K562 (cell line): ENCODE measurements around the gene RSPH9. TPM values are rescaled to one million over a fixed set of nuclear protein-coding genes. Genes with fewer than 3 reads are reported as not detected.

Experiments used
- ATAC-seq: fragments of 200-7000 bp; cut with Tn5 transposase; 3 replicates; pipeline ENCODE4 v1.9.1; 2020; ENCODE audit warnings: moderate library complexity
- BruUV-seq: library from RNA; stranded (reverse); fragments of 400-500 nt; replicated peaks from 2 replicates; lab custom pipeline; 2021; lab: Mats Ljungman, UMichigan
- CTCF ChIA-PET: fragments of 300-600 bp; formaldehyde crosslinking; extraction: SDS; loops from one replicate; lab custom pipeline; 2021; ENCODE audit warnings: low intra/inter-chr PET ratio; lab: Yijun Ruan, JAX
- POLR2A ChIA-PET: fragments of 300-600, 350-650 bp; sonication (Branson Sonifier 250); formaldehyde crosslinking; extraction: SDS; loops from one replicate; lab custom pipeline; 2021; ENCODE audit warnings: antibody characterized with exemption, inconsistent platforms; lab: Yijun Ruan, JAX
- DNase-seq, 4 experiments: peaks; one replicate each; pipeline versions ENCODE4 v3.0.0 to v3.0.0-alpha.2; 2011 to 2018; ENCODE audit warnings: low spot score in 3 of 4, mixed read lengths in 3 of 4; ENCODE audit errors: extremely low read depth in 1 of 4
- FAIRE-seq: peaks from 2 replicates; lab custom pipeline; 2011; peaks lifted over from hg19 to GRCh38; lab: Jason Lieb, UNC
- H2AFZ ChIP-seq: 2 replicates; pipeline ENCODE4 v1.6.0; 2011; ENCODE audit warnings: low read depth, low read length, control low read depth, inconsistent platforms
- H3K27ac ChIP-seq: fragments of 200-600 bp; 3 replicates; pipeline ENCODE4 v1.8.0; 2011; ENCODE audit warnings: low read depth, mild to moderate bottlenecking, control low read depth, inconsistent platforms, low read length, moderate library complexity, mixed read lengths; ENCODE audit errors: extremely low read depth
- H3K27me3 ChIP-seq, 2 experiments: fragments of 300-600 bp in 1 of 2; 2 replicates in 1 of 2; 3 replicates in 1 of 2; pipeline versions ENCODE4 v1.6.0 to v1.8.0; 2011; ENCODE audit warnings: inconsistent platforms in 2 of 2, low read length in 2 of 2, mild to moderate bottlenecking in 1 of 2, mixed read lengths in 1 of 2, moderate library complexity in 1 of 2; ENCODE audit not compliant: control insufficient read depth in 2 of 2, insufficient read depth in 2 of 2
- H3K36me3 ChIP-seq: fragments of 300-600 bp; 3 replicates; pipeline ENCODE4 v1.8.0; 2011; ENCODE audit warnings: mild to moderate bottlenecking, low read length, inconsistent platforms; ENCODE audit not compliant: control insufficient read depth, insufficient read depth
- H3K4me1 ChIP-seq, 2 experiments: fragments of 200-600 bp in 1 of 2; replicated peaks in 1 of 2; 2 replicates in 1 of 2; 3 replicates in 1 of 2; pipeline versions ENCODE4 v1.5.1 to v1.8.0; 2011; ENCODE audit warnings: inconsistent platforms in 2 of 2, low read length in 2 of 2, mild to moderate bottlenecking in 1 of 2, mixed read lengths in 1 of 2, moderate library complexity in 1 of 2; ENCODE audit not compliant: control insufficient read depth in 2 of 2, insufficient read depth in 2 of 2
- H3K4me2 ChIP-seq: 2 replicates; pipeline ENCODE4 v1.6.1; 2011; ENCODE audit warnings: low read length, control low read depth, inconsistent platforms, mixed read lengths; ENCODE audit not compliant: insufficient read depth
- H3K4me3 ChIP-seq: fragments of 200-600 bp; sonication (generic), shearing (Covaris generic); 2 replicates; pipeline ENCODE4 v1.5.1; 2016; ENCODE audit warnings: control low read depth, inconsistent platforms
- H3K79me2 ChIP-seq: fragments of 200-600 bp; 3 replicates; pipeline ENCODE4 v1.8.0; 2011; ENCODE audit warnings: low read length, inconsistent platforms; ENCODE audit not compliant: control insufficient read depth, insufficient read depth
- H3K9ac ChIP-seq, 2 experiments: 2 replicates each; pipeline versions ENCODE4 v1.6.0 to v1.6.1; 2011; ENCODE audit warnings: low read depth in 2 of 2, low read length in 2 of 2, control low read depth in 1 of 2, inconsistent platforms in 1 of 2, mild to moderate bottlenecking in 1 of 2, mixed read lengths in 1 of 2; ENCODE audit not compliant: insufficient read depth in 1 of 2
- H3K9me1 ChIP-seq: one replicate; pipeline ENCODE4 v1.6.0; 2011; ENCODE audit warnings: inconsistent platforms, mild to moderate bottlenecking, low read length, moderate library complexity; ENCODE audit not compliant: control insufficient read depth, insufficient read depth
- H3K9me3 ChIP-seq: replicated peaks from 2 replicates; pipeline ENCODE4 v1.5.1; 2011; ENCODE audit warnings: low read depth, low read length, inconsistent platforms; ENCODE audit not compliant: control insufficient read depth, insufficient read depth
- H4K20me1 ChIP-seq: replicated peaks from 2 replicates; pipeline ENCODE4 v1.6.1; 2011; ENCODE audit warnings: low read length, inconsistent platforms, mixed read lengths; ENCODE audit not compliant: control insufficient read depth, insufficient read depth
- HDAC1 ChIP-seq, 2 experiments: fragments of 450-650 bp; IDR thresholded peaks; 2 replicates each; pipeline ENCODE4 v1.6.1; 2016 to 2017; ENCODE audit warnings: inconsistent platforms in 1 of 2, mild to moderate bottlenecking in 1 of 2, moderate library complexity in 1 of 2
- NFYB ChIP-seq: IDR thresholded peaks from 2 replicates; pipeline ENCODE4 v1.6.1; 2011; ENCODE audit warnings: mild to moderate bottlenecking, moderate library complexity; ENCODE audit not compliant: insufficient read length; ENCODE audit errors: extremely low read depth
- NUFIP1 ChIP-seq: fragments of 450-650 bp; IDR thresholded peaks from 2 replicates; pipeline ENCODE4 v1.6.1; 2018; ENCODE audit not compliant: partially characterized antibody
- TEAD1 ChIP-seq, 2 experiments: fragments of 450-650 bp in 1 of 2; sonication (generic) in 1 of 2; formaldehyde crosslinking; IDR thresholded peaks; 2 replicates each; pipeline versions ENCODE4 v1.4.0 to v1.8.0; 2020 to 2022; ENCODE audit warnings: mild to moderate bottlenecking in 2 of 2, missing genetic modification reagents in 1 of 2
- TSC22D4 ChIP-seq: fragments of 450-650 bp; IDR thresholded peaks from 2 replicates; pipeline ENCODE4 v1.6.1; 2016; ENCODE audit warnings: missing genetic modification characterization, missing biosample characterization, control low read depth
- ZC3H11A ChIP-seq: IDR thresholded peaks from 2 replicates; pipeline ENCODE4 v1.6.1; 2012; ENCODE audit warnings: low read depth, low read length, improper control_type of control experiment
- ZFP1 ChIP-seq: fragments of 450-650 bp; formaldehyde crosslinking; IDR thresholded peaks from 2 replicates; pipeline ENCODE4 v1.4.0; 2020; ENCODE audit warnings: mild to moderate bottlenecking, mixed read lengths
- ZNF143 ChIP-seq: sonication (generic); formaldehyde crosslinking; IDR thresholded peaks from 2 replicates; pipeline ENCODE4 v1.9.0; 2022; ENCODE audit warnings: mild to moderate bottlenecking, missing genetic modification reagents
- ZNF589 ChIP-seq: fragments of 200-800 bp; sonication (Bioruptor generic); IDR thresholded peaks from 2 replicates; pipeline ENCODE4 v1.6.1; 2016; ENCODE audit warnings: low read depth, missing genetic modification characterization, missing compliant biosample characterization
- WGBS: fragments of 100-300 bp; shearing (Covaris generic); methylation state at CpG from one replicate; pipeline ENCODE4 v1.1.6; 2016; ENCODE audit warnings: low coverage, mixed read lengths; ENCODE audit not compliant: insufficient coverage; ENCODE audit errors: missing lambda C conversion rate; 5-methylcytosine and 5-hydroxymethylcytosine counted together
- in situ Hi-C: fragments of 300-500 bp; cut with MboI; formaldehyde crosslinking; loops from 4 replicates; pipeline ENCODE4 v1.15.0; 2018; ENCODE audit warnings: inconsistent platforms, mixed read lengths
- intact Hi-C: fragments of 100-400 bp; cut with micrococcal nuclease; formaldehyde crosslinking; loops from 2 replicates; pipeline ENCODE4 v1.14.2; 2022
- polyA plus RNA-seq, 8 experiments: library from polyadenylated mRNA; depleted of rRNA in 4 of 8; stranded (reverse) in 5 of 8; unstranded in 3 of 8; fragments of >200 nt; fragmentation: Nextera tagmentation in 2 of 8; fragmentation: Illumina TruSeq in 1 of 8; extraction: Ambion mirVana in 2 of 8; extraction: Trizol in 1 of 8; gene quantifications; 2 replicates each; pipeline versions ENCODE4 v1.2.1 to v1.2.3, GENCODE V29; 2011 to 2014; ENCODE audit warnings: inconsistent platforms in 1 of 8, missing spikeins in 1 of 8
- total RNA-seq, 7 experiments: library from RNA; depleted of rRNA in 6 of 7; stranded (reverse); fragments of >200 nt in 6 of 7; fragmentation: Illumina TruSeq in 2 of 7; extraction: Trizol in 2 of 7; gene quantifications; 2 replicates each; pipeline versions ENCODE4 v1.2.1 to v1.2.3, GENCODE V29; 2011 to 2021; ENCODE audit warnings: low replicate concordance in 1 of 7
- TF ChIP-seq, protein P1 (sequence below): fragments of 450-650 bp; IDR thresholded peaks from 2 replicates; pipeline ENCODE4 v1.6.1; 2016; ENCODE audit warnings: low read depth, mild to moderate bottlenecking, moderate library complexity
- TF ChIP-seq, protein P2 (sequence below), 2 experiments: fragments of 450-650 bp; IDR thresholded peaks; 2 replicates each; pipeline ENCODE4 v1.6.1; 2016; ENCODE audit warnings: mild to moderate bottlenecking in 2 of 2, borderline replicate concordance in 1 of 2, low read depth in 1 of 2, moderate library complexity in 1 of 2

RSPH9 gene
- total and polyA plus RNA-seq, 9 of the 15 experiments (the other 6 are each of a cell fraction or from before 2014, with no cell fraction given): 0.05 to 0.60 (median 0.39) TPM; not detected in 6

DNA sequence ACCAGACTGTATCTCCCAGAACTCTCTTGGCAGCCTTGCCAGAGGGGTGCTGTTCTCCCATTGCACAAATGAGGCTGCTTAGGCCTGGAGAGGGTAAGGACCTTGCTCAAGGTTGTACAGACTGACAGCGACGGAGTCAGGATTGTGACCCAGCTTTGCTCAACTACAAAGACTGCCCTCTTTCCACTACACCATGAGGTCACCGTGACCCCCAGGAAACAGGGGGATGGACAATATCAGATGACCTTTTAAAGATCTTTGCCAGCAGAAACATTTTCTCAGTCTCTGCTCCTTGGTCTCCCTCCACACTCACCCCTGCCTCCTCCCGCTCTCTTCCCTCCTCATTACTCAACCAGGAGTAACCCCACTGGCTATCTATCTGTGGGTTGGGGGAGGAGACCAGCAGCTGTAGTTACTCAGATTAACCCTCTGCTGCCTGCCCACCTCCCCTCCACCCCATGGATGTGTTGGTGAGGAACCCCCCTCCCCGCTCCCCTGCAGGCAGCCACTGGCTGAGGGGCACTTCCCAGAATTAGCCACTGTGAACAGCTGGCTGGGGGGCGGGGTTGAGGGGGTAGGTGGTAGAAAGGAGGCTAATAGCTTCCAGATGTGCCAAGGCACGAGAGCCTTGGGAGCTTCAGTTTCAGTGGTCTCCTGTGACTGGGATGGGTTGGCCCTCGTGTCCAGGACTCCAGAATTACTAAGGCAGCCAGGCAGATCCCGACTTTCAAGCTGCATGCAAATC, 69.6 kb downstream of the RSPH9 start:
- DNase-seq: peak; percentile 73 to 85 (median 80)
- ATAC-seq: peak; percentile 73
- Histone ChIP-seq H3K27me3 (no peaks in the 10 kb centered on the region), H3K9ac (no peak overlapping the region; a peak in 1 of 4 replicates), H3K36me3 (no peaks in the 10 kb centered on the region), H3K9me1 (no peaks in the 10 kb centered on the region), H3K79me2 (no peaks in the 10 kb centered on the region), H2AFZ (peak overlapping the region; percentile 34; the same call in 1 of the 2 replicates), H3K9me3 (no peaks in the 10 kb centered on the region), H3K27ac (no peak overlapping the region; the same call in 2 of the 3 replicates), H3K4me1 (peaks cover 28 to 29% of the 10 kb centered on the region in 2 experiments), H4K20me1 (no peaks in the 10 kb centered on the region), H3K4me2 (peak overlapping the region; percentile 28; the same call in 1 of the 2 replicates), H3K4me3 (no peak overlapping the region)
- ChIA-PET CTCF (no interaction called here), POLR2A (interaction anchor here (0.5 to 3.4 kb wide), 12 partner anchors 9 to 533 kb away, joined by 3 to 17 read pairs (median 4); partner anchors contain the start of gene GTPBP2)
- intact Hi-C loops (no loop called here), in situ Hi-C loops (no loop called here)
- peak; percentile 69 for FAIRE-seq
- 13% methylated on average over 9 of the region's 9 CpGs for WGBS
- no TSS peak for BruUV-seq
- TF ChIP-seq NFYB: no peak
- 0 out of 4 replicates have a peak, but pooled peaks of 1 of the 2 experiments have one; percentile 53 for TF ChIP-seq TEAD1 (CRISPR knock-in tag; IDR thresholded peaks at IDR 0.05)
- 0 out of 4 replicates have a peak, but pooled peaks of 1 of the 2 experiments have one; percentile 28 for TF ChIP-seq HDAC1 (IDR thresholded peaks at IDR 0.05)
- TF ChIP-seq ZNF589 (CRISPR knock-in tag): peak; percentile 79
- TF ChIP-seq ZC3H11A: no peak
- TF ChIP-seq NUFIP1: no peak
- TF ChIP-seq, protein P1, sequence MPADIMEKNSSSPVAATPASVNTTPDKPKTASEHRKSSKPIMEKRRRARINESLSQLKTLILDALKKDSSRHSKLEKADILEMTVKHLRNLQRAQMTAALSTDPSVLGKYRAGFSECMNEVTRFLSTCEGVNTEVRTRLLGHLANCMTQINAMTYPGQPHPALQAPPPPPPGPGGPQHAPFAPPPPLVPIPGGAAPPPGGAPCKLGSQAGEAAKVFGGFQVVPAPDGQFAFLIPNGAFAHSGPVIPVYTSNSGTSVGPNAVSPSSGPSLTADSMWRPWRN: peak; percentile 42; the same call in 1 of the 2 replicates
- no peak for TF ChIP-seq ZFP1
- TF ChIP-seq, protein P2, sequence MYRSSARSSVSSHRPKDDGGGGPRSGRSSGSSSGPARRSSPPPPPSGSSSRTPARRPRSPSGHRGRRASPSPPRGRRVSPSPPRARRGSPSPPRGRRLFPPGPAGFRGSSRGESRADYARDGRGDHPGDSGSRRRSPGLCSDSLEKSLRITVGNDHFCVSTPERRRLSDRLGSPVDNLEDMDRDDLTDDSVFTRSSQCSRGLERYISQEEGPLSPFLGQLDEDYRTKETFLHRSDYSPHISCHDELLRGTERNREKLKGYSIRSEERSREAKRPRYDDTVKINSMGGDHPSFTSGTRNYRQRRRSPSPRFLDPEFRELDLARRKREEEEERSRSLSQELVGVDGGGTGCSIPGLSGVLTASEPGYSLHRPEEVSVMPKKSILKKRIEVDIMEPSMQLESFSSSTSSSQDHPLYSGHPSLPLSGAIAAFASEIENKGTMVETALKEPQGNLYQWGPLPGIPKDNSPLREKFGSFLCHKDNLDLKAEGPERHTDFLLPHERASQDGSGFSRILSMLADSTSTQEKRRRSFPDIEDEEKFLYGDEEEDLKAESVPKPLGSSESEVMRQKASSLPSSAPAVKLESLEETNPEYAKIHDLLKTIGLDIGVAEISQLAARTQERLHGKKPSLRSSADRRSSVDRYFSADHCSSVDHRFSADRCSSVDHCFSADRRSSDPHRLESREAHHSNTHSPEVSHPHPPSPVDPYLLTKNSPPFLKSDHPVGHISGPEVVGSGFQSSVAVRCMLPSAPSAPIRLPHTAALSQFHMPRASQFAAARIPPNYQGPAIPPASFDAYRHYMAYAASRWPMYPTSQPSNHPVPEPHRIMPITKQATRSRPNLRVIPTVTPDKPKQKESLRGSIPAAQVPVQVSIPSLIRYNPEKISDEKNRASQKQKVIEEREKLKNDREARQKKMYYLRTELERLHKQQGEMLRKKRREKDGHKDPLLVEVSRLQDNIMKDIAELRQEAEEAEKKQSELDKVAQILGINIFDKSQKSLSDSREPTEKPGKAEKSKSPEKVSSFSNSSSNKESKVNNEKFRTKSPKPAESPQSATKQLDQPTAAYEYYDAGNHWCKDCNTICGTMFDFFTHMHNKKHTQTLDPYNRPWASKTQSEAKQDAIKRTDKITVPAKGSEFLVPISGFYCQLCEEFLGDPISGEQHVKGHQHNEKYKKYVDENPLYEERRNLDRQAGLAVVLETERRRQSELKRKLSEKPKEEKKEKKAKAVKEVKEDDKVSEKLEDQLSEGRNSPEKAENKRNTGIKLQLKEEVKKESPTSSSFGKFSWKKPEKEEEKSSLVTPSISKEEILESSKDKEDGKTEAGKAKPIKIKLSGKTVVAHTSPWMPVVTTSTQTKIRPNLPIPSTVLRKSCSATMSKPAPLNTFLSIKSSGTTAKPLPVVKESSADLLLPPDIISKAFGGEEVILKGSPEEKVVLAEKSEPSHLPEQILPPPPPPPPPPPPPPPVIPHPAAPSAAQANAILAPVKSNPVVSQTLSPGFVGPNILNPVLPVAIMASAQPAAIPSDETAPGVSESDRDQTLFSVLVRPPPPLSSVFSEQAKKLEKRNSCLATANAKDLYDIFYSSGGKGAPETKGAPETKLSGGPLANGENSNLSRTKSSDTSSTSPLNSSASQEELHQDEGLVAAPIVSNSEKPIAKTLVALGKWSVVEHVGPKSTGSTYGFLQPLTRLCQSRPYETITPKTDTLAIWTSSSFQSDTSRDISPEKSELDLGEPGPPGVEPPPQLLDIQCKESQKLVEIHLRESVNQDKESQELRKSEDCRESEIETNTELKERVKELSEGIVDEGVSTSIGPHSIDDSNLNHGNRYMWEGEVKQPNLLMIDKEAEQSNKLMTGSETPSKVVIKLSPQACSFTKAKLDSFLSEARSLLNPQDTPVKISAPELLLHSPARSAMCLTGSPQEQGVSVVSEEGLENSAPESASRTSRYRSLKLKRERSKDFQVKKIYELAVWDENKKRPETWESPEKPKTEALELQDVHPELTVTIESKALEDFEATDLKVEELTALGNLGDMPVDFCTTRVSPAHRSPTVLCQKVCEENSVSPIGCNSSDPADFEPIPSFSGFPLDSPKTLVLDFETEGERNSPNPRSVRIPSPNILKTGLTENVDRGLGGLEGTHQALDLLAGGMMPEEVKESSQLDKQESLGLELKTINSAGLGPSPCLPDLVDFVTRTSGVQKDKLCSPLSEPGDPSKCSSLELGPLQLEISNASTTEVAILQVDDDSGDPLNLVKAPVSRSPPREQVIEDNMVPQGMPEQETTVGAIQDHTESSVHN (IDR thresholded peaks at IDR 0.05; ENCODE audit: borderline replicate concordance in 1 of 2, low read depth in 1 of 2): peak in 1 of 2 experiments; percentile 45; a peak in 1 of 4 replicates
- no peak for TF ChIP-seq ZNF143
- TF ChIP-seq TSC22D4 (tag): no peak
